Measurements from ENCODE around the gene CDPF1.
A peak's percentile ranks its signal among the peaks of the same experiment; 100 is the strongest.

- TF ChIP-seq POLR2A (IDR thresholded peaks at IDR 0.05; ENCODE audit: low read depth, low read length) (no peak), POLR2AphosphoS5 (IDR thresholded peaks at IDR 0.05; ENCODE audit: low read depth, low read length) (0 out of 2 replicates have a peak, but pooled peaks have one; percentile 21)
Measured at GRCh38 chr22:46295277-46295971, 45.3 kb upstream of the CDPF1 start.
